ENCODE measurements around the gene URAD.

Gene URAD

DNA sequence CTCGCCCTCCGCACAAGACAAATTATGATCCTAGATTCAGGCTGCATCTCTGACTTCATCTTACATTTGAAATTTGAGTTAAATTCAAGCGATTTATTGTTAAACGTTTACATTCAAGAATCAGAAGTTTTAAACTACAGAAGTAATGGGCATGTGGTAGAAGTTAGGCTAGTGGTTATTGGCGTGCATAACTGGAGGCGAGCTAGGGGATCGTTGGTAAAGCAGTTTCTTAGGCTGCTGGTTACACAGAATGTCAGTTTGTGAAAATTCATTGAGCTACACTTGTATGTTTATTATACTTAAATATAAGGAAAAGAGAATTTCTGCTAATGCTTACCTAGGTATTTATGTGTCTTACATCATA is 18.6 kb downstream of the URAD start:
- Histone ChIP-seq H3K36me3 (ENCODE audit: insufficient read depth, low read length) (no peaks in the 10 kb centered on the region), H3K27ac (ENCODE audit: low read depth, low read length) (no peak overlapping the region), H3K4me1 (ENCODE audit: control insufficient read depth, insufficient read depth, low read length, unreplicated experiment) (no peaks in the 10 kb centered on the region), H3K79me2 (ENCODE audit: control insufficient read depth, insufficient read depth, low read length, unreplicated experiment) (no peaks in the 10 kb centered on the region), H3K4me3 (ENCODE audit: low read depth, low read length) (no peak overlapping the region), H2AFZ (ENCODE audit: low read length, unreplicated experiment) (no peak overlapping the region), H3K27me3 (ENCODE audit: insufficient read depth, low read length) (peaks cover 100% of the 10 kb centered on the region)

GRCh38 chr13:27969082-27969865 is 19.2 kb downstream of the URAD start, which contains the start of gene CDX2:
TSS of gene CDX2 (minus strand) at chr13:27969315. CDS start at chr13:27969006, 309 bp downstream.
- H3K4me3 ChIP-seq (ENCODE audit: low read depth, low read length), result no peak within 1 kb of the TSS
- no peaks in the 10 kb centered on the region for H3K79me2 ChIP-seq (ENCODE audit: control insufficient read depth, insufficient read depth, low read length, unreplicated experiment)
- H3K4me1 ChIP-seq (ENCODE audit: control insufficient read depth, insufficient read depth, low read length, unreplicated experiment), result no peaks in the 10 kb centered on the region
- H3K36me3 ChIP-seq (ENCODE audit: insufficient read depth, low read length), result no peaks in the 10 kb centered on the region
- peaks cover 100% of the 10 kb centered on the region for H3K27me3 ChIP-seq (ENCODE audit: insufficient read depth, low read length)
- no peak within 1 kb of the TSS for H3K27ac ChIP-seq (ENCODE audit: low read depth, low read length)
- H2AFZ ChIP-seq (ENCODE audit: low read length, unreplicated experiment), result no peak within 1 kb of the TSS

DNA sequence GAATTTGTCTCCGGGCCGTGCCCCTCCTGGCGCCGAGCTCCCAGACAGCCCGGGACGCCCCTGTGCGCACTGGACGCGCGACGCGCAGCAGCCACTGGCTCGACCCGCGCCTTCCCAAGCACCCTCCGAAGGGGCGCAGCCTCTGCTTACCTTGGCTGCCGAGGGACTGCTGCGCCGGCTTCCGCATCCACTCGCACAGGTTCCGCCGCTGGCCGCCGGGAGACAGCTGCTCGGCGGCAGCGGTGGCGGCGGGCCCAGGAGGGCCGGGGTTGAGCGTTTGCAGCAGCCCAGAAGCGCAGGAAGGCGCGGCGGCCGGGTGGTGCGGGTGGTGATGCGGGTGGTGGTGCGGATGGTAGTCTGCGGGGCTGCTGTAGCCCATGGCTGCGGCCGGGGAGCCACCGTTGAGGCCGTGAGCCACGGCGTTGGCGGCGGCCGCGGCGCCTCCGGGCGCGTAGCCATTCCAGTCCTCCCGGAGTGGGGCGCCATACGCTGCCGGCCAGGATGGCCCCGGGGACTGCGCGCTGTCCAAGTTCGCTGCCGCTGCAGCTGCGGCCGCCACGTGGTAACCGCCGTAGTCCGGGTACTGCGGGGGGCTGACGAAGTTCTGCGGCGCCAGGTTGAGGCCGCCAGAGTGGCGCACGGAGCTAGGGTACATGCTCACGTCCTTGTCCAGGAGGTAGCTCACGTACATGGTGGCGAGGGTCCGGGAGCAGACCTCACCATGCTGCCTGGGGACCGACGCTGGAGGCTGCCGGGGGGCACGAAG is 20.0 kb downstream of the URAD start:
- Histone ChIP-seq H3K36me3 (ENCODE audit: insufficient read depth, low read length) (no peaks in the 10 kb centered on the region), H3K79me2 (ENCODE audit: control insufficient read depth, insufficient read depth, low read length, unreplicated experiment) (no peaks in the 10 kb centered on the region), H3K27ac (ENCODE audit: low read depth, low read length) (no peak overlapping the region), H2AFZ (ENCODE audit: low read length, unreplicated experiment) (no peak overlapping the region), H3K4me3 (ENCODE audit: low read depth, low read length) (no peak overlapping the region), H3K4me1 (ENCODE audit: control insufficient read depth, insufficient read depth, low read length, unreplicated experiment) (no peaks in the 10 kb centered on the region), H3K27me3 (ENCODE audit: insufficient read depth, low read length) (peaks cover 100% of the 10 kb centered on the region)

- H3K27me3 ChIP-seq (ENCODE audit: insufficient read depth, low read length), result peaks cover 100% of the 10 kb centered on the region
- H3K4me1 ChIP-seq (ENCODE audit: control insufficient read depth, insufficient read depth, low read length, unreplicated experiment), result no peaks in the 10 kb centered on the region
- no peak overlapping the region for H3K27ac ChIP-seq (ENCODE audit: low read depth, low read length)
- no peak overlapping the region for H3K4me3 ChIP-seq (ENCODE audit: low read depth, low read length)
- H3K79me2 ChIP-seq (ENCODE audit: control insufficient read depth, insufficient read depth, low read length, unreplicated experiment), result no peaks in the 10 kb centered on the region
- H3K36me3 ChIP-seq (ENCODE audit: insufficient read depth, low read length), result no peaks in the 10 kb centered on the region
- H2AFZ ChIP-seq (ENCODE audit: low read length, unreplicated experiment), result no peak overlapping the region
Observed at GRCh38 chr13:27967736-27968315, 20.7 kb downstream of the URAD start.

DNA sequence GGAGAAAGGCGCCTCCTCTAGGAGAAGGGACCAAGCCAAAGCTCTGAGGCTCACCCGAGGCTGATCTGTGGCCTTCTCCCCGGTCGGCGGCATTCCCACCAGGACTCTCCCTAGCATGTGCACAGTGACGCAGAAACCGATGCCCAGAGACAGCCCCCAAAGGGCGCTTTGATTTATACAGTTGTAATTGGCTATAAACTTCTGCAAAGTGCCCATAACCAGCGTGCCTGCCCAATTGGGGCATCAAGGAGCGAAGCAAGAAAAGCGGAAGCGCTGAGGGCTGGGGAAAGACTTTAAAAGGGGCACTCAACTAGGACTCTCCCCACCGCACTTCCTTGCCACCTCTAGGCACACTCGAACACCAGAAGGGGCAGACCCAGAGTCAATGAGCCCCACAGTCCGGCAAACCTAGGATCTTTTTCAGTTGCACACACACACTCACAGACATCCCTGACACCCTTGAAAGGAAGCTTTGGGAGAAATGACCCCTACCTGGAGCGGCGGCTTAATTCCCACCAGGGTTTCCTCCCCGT is 21.2 kb downstream of the URAD start:
- Histone ChIP-seq H2AFZ (ENCODE audit: low read length, unreplicated experiment) (no peak overlapping the region), H3K79me2 (ENCODE audit: control insufficient read depth, insufficient read depth, low read length, unreplicated experiment) (no peaks in the 10 kb centered on the region), H3K4me1 (ENCODE audit: control insufficient read depth, insufficient read depth, low read length, unreplicated experiment) (no peaks in the 10 kb centered on the region), H3K27me3 (ENCODE audit: insufficient read depth, low read length) (peaks cover 100% of the 10 kb centered on the region), H3K27ac (ENCODE audit: low read depth, low read length) (no peak overlapping the region), H3K36me3 (ENCODE audit: insufficient read depth, low read length) (no peaks in the 10 kb centered on the region), H3K4me3 (ENCODE audit: low read depth, low read length) (no peak overlapping the region)

DNA sequence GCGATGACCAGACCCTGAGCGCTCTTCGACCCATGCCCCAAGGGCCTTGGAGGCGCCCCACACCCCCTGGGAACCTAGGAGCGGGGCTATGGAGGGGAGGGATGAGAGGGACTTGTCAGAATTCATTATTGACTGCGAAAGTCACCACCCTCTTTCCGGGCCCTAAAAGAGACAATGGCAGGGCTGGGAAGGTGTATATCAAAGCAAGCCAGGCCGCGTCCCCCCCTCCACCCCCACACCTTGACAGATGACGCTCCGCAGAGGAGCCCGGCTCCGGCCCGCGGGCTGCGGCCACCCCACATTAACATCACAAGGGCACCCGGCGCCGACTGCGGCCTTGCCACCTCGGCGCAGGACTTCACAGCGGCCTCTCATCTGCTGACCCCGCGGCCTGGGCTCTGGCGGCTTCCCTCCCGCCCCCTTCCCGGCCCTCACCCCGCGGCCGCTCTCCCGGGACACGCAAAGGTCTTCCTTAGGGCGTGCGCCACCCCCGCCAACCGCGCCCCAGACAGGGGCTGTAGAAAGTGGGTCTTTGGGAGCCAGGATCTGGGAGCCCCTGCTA is 21.8 kb downstream of the URAD start:
- peaks cover 100% of the 10 kb centered on the region for H3K27me3 ChIP-seq (ENCODE audit: insufficient read depth, low read length)
- no peak overlapping the region for H3K27ac ChIP-seq (ENCODE audit: low read depth, low read length)
- H3K36me3 ChIP-seq (ENCODE audit: insufficient read depth, low read length), result no peaks in the 10 kb centered on the region

DNA sequence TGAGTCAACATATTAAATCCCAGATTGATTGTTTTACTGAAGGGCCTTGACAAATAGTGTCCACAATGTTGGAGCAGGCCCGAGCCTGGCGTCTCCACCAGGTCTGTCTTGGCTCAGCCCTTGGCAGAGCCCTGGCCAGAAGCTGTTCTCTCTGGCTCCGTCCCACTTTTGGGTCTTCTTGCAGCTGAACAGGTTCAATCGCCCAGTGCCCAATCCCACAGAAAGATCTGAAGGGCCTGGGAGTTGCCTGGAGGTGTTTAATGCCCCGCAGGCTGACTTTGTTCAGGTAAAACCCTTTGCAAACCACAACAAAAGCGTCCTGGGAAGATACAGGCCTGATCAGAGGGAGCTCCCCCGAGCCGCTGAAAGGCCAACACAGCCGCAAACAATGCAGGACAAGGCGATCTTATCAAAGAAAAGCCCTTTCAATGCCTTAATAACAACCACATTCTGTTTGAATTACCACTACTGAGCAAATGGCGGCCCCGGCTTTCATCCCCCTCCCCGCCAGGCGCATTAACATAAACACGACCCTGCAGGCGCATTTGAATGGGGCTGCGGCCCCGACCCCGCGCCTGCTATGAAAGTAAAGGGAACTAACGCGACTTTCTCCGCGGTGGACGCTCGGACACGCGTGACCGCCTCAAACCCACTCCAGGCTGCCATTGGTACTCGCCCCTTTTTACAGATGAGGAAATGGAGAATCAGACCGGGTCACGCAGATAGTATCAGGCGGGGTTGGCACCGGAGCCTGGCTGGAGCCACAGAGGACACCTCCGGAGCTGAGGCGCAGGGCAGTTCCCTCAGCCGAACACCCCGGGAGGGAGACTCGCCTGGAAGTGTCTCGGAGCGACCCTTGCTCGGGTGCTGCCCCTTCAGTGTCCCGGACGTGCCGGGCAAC is 22.5 kb downstream of the URAD start:
- Histone ChIP-seq H3K4me1 (ENCODE audit: control insufficient read depth, insufficient read depth, low read length, unreplicated experiment) (no peaks in the 10 kb centered on the region), H3K27ac (ENCODE audit: low read depth, low read length) (no peak overlapping the region), H2AFZ (ENCODE audit: low read length, unreplicated experiment) (no peak overlapping the region), H3K36me3 (ENCODE audit: insufficient read depth, low read length) (no peaks in the 10 kb centered on the region), H3K27me3 (ENCODE audit: insufficient read depth, low read length) (peaks cover 100% of the 10 kb centered on the region), H3K4me3 (ENCODE audit: low read depth, low read length) (no peak overlapping the region), H3K79me2 (ENCODE audit: control insufficient read depth, insufficient read depth, low read length, unreplicated experiment) (no peaks in the 10 kb centered on the region)

More for the DNA sequence above, 21.8 kb downstream of the URAD start:
- Histone ChIP-seq H3K4me3 (ENCODE audit: low read depth, low read length) (no peak overlapping the region), H3K4me1 (ENCODE audit: control insufficient read depth, insufficient read depth, low read length, unreplicated experiment) (no peaks in the 10 kb centered on the region), H3K79me2 (ENCODE audit: control insufficient read depth, insufficient read depth, low read length, unreplicated experiment) (no peaks in the 10 kb centered on the region), H2AFZ (ENCODE audit: low read length, unreplicated experiment) (no peak overlapping the region)

DNA sequence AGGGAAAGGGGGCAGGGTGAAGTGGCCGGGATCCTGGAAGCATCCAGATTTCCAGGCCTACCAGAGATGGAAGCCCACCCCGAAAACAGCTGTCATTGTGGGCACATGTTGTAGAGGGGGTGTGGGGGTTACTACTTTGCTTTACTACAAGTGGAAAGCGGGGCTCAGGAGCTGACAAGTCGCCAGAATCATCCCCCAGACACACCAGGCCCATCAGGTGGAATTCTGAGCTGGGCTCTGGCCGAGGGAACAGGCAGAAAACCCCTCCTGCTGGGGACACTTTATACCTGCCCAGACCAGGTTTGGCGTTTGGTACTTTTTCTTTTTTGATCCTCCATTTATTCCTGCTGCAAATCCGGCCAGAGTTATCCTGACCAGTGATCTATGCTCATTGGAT is 23.2 kb downstream of the URAD start:
- Histone ChIP-seq H3K27me3 (ENCODE audit: insufficient read depth, low read length) (peaks cover 100% of the 10 kb centered on the region), H3K4me3 (ENCODE audit: low read depth, low read length) (no peak overlapping the region), H3K36me3 (ENCODE audit: insufficient read depth, low read length) (no peaks in the 10 kb centered on the region), H2AFZ (ENCODE audit: low read length, unreplicated experiment) (no peak overlapping the region), H3K79me2 (ENCODE audit: control insufficient read depth, insufficient read depth, low read length, unreplicated experiment) (no peaks in the 10 kb centered on the region), H3K4me1 (ENCODE audit: control insufficient read depth, insufficient read depth, low read length, unreplicated experiment) (no peaks in the 10 kb centered on the region), H3K27ac (ENCODE audit: low read depth, low read length) (no peak overlapping the region)

DNA sequence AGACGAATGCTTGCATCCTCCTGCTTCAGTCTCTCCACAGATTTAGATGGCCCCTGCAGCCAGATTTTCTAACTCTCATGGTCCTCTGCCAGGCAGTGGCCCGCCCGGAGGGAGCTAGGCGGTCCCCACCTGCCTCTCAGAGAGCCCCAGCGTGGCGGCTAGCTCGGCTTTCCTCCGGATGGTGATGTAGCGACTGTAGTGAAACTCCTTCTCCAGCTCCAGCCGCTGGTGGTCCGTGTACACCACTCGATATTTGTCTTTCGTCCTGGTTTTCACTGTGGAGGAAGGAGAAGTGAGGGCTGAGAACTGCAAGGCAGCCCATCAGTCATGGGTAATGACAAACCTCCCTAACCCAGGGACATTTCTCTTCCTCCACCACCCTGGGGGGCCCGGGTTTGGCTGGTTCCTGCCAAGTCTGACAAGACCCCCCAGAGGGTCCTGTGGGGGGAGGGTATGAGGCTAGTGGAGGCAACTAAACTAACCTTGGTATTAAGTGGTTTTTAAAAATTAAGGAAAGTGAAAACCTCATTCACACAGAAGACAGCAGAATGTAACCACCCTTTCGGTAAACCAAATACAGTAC is 23.7 kb downstream of the URAD start:
- Histone ChIP-seq H3K27ac (ENCODE audit: low read depth, low read length) (no peak overlapping the region), H2AFZ (ENCODE audit: low read length, unreplicated experiment) (no peak overlapping the region), H3K27me3 (ENCODE audit: insufficient read depth, low read length) (peaks cover 100% of the 10 kb centered on the region), H3K4me3 (ENCODE audit: low read depth, low read length) (no peak overlapping the region), H3K79me2 (ENCODE audit: control insufficient read depth, insufficient read depth, low read length, unreplicated experiment) (no peaks in the 10 kb centered on the region), H3K36me3 (ENCODE audit: insufficient read depth, low read length) (no peaks in the 10 kb centered on the region), H3K4me1 (ENCODE audit: control insufficient read depth, insufficient read depth, low read length, unreplicated experiment) (no peaks in the 10 kb centered on the region)

Data from ACC112 (cell line).